GM12878 (cell line): ENCODE measurements around the gene USP12. TPM values are rescaled to one million over a fixed set of nuclear protein-coding genes. Genes with fewer than 3 reads are reported as not detected.

ENCODE experiments used
- ATF7 ChIP-seq: fragments of 450-650 bp; IDR thresholded peaks from 2 replicates; pipeline ENCODE4 v1.6.1; 2016; ENCODE audit warnings: low read depth, mild to moderate bottlenecking
- BCL11A ChIP-seq: IDR thresholded peaks from 2 replicates; pipeline ENCODE4 v1.6.1; 2011; ENCODE audit warnings: low read depth, low read length
- CHD2 ChIP-seq: IDR thresholded peaks from 2 replicates; pipeline ENCODE4 v1.6.1; 2011; ENCODE audit warnings: low read depth, low read length, improper control_type of control experiment, borderline replicate concordance
- EGR1 ChIP-seq, 2 experiments: IDR thresholded peaks; 1 replicate in 1 of 2; 2 replicates in 1 of 2; pipeline ENCODE4 v1.6.1; 2011 to 2012; ENCODE audit warnings: low read depth in 2 of 2, low read length in 2 of 2, borderline replicate concordance in 1 of 2, mild to moderate bottlenecking in 1 of 2, moderate library complexity in 1 of 2
- ETV6 ChIP-seq, 2 experiments: fragments of 450-650 bp in 1 of 2; IDR thresholded peaks in 1 of 2; conservative IDR thresholded peaks in 1 of 2; 2 replicates each; pipeline ENCODE4 v1.6.1; 2014; ENCODE audit warnings: antibody characterized with exemption in 1 of 2, borderline replicate concordance in 1 of 2, low read depth in 1 of 2, mild to moderate bottlenecking in 1 of 2, moderate library complexity in 1 of 2
- KLF5 ChIP-seq: fragments of 450-650 bp; IDR thresholded peaks from 2 replicates; pipeline ENCODE4 v1.6.1; 2014; ENCODE audit warnings: mild to moderate bottlenecking; ENCODE audit not compliant: partially characterized antibody
- MXI1 ChIP-seq: fragments of 150-350 bp; IDR thresholded peaks from 2 replicates; pipeline ENCODE4 v1.6.1; 2011; ENCODE audit warnings: low read depth, mild to moderate bottlenecking, inconsistent platforms, low read length, improper control_type of control experiment
- NKRF ChIP-seq: fragments of 450-650 bp; conservative IDR thresholded peaks from 2 replicates; pipeline ENCODE4 v1.6.1; 2017; ENCODE audit warnings: mild to moderate bottlenecking, moderate library complexity
- NRF1 ChIP-seq: conservative IDR thresholded peaks from 2 replicates; pipeline ENCODE4 v1.6.1; 2011; ENCODE audit warnings: mild to moderate bottlenecking, low read depth, low read length, improper control_type of control experiment
- POLR2A ChIP-seq: IDR thresholded peaks from 2 replicates; pipeline ENCODE4 v1.6.1; 2011; ENCODE audit warnings: low read depth, mild to moderate bottlenecking, low read length
- POU2F2 ChIP-seq: IDR thresholded peaks from 3 replicates; pipeline ENCODE4 v1.6.1; 2011; ENCODE audit warnings: low read depth, mild to moderate bottlenecking, low read length, borderline replicate concordance
- RAD21 ChIP-seq: IDR thresholded peaks from 2 replicates; pipeline ENCODE4 v1.6.1; 2011; ENCODE audit warnings: mild to moderate bottlenecking, low read depth, low read length, moderate library complexity; ENCODE audit not compliant: insufficient read depth
- SKIL ChIP-seq: fragments of 450-650 bp; IDR thresholded peaks from 2 replicates; pipeline ENCODE4 v1.6.1; 2017; ENCODE audit warnings: mild to moderate bottlenecking, low read depth, inconsistent platforms; ENCODE audit not compliant: poor library complexity, severe bottlenecking
- SRF ChIP-seq, 2 experiments: IDR thresholded peaks; 2 replicates each; pipeline ENCODE4 v1.6.1; 2011; ENCODE audit warnings: low read depth in 2 of 2, low read length in 2 of 2, mild to moderate bottlenecking in 1 of 2, moderate library complexity in 1 of 2
- STAT1 ChIP-seq: fragments of 450-650 bp; conservative IDR thresholded peaks from 2 replicates; pipeline ENCODE4 v1.6.1; 2014; ENCODE audit warnings: antibody characterized with exemption, mild to moderate bottlenecking
- TARDBP ChIP-seq: IDR thresholded peaks from 2 replicates; pipeline ENCODE4 v1.6.1; 2016; ENCODE audit warnings: borderline replicate concordance
- WRNIP1 ChIP-seq: IDR thresholded peaks from 2 replicates; pipeline ENCODE4 v1.6.1; 2011; ENCODE audit warnings: low read depth, low read length, improper control_type of control experiment, borderline replicate concordance
- ZBTB4 ChIP-seq: fragments of 450-650 bp; formaldehyde crosslinking; IDR thresholded peaks from 2 replicates; pipeline ENCODE4 v1.4.0; 2022; ENCODE audit warnings: mild to moderate bottlenecking, moderate library complexity
- polyA plus RNA-seq, 11 experiments: library from polyadenylated mRNA; depleted of rRNA in 4 of 11; unstranded in 6 of 11; stranded (reverse) in 5 of 11; fragments of >200 nt; fragmentation: Nextera tagmentation in 4 of 11; fragmentation: Illumina TruSeq in 1 of 11; extraction: Ambion mirVana in 4 of 11; extraction: Trizol in 1 of 11; gene quantifications; 1 replicate in 1 of 11; 2 replicates in 10 of 11; pipeline versions ENCODE4 v1.2.1 to v1.2.3, GENCODE V29; 2011 to 2016; ENCODE audit warnings: inconsistent platforms in 2 of 11, missing spikeins in 2 of 11, low read depth in 1 of 11
- total RNA-seq, 4 experiments: library from RNA; depleted of rRNA in 3 of 4; stranded (reverse); fragments of >200 nt in 3 of 4; fragmentation: Illumina TruSeq in 1 of 4; extraction: Trizol in 1 of 4; gene quantifications; 2 replicates each; pipeline versions ENCODE4 v1.2.1 to v1.2.3, GENCODE V29; 2013 to 2021
- TF ChIP-seq, protein P1 (sequence below): fragments of 450-650 bp; formaldehyde crosslinking; IDR thresholded peaks from 2 replicates; pipeline ENCODE4 v1.4.0; 2020; ENCODE audit warnings: mild to moderate bottlenecking, moderate library complexity

Gene USP12
- total and polyA plus RNA-seq, 10 of the 15 experiments (the other 5 are each of a cell fraction or from before 2014, with no cell fraction given), result 3.5 to 32.2 (median 24.6) TPM

GRCh38 chr13:27147530-27148170, 24.0 kb downstream of the USP12 start (continued):
- peak; percentile 43 for TF ChIP-seq SKIL
- TF ChIP-seq CHD2, result no peak
- no peak for TF ChIP-seq NRF1
- no peak for TF ChIP-seq ETV6 (conservative IDR thresholded peaks at IDR 0.05 in 1 of 2, IDR thresholded peaks at IDR 0.05 in 1 of 2; ENCODE audit: borderline replicate concordance in 1 of 2, low read depth in 1 of 2)
- no peak for TF ChIP-seq SRF (IDR thresholded peaks at IDR 0.05; ENCODE audit: low read depth in 2 of 2, low read length in 2 of 2)
- no peak for TF ChIP-seq ZBTB4 (CRISPR knock-in tag)
- no peak for TF ChIP-seq POU2F2
- TF ChIP-seq NKRF, result no peak
- no peak for TF ChIP-seq KLF5
- TF ChIP-seq POLR2A, result no peak
- TF ChIP-seq ATF7, result peak; percentile 65
- TF ChIP-seq RAD21, result no peak
- no peak for TF ChIP-seq BCL11A
- no peak for TF ChIP-seq MXI1
- no peak for TF ChIP-seq WRNIP1
- TF ChIP-seq STAT1, result no peak
- TF ChIP-seq, protein P1, sequence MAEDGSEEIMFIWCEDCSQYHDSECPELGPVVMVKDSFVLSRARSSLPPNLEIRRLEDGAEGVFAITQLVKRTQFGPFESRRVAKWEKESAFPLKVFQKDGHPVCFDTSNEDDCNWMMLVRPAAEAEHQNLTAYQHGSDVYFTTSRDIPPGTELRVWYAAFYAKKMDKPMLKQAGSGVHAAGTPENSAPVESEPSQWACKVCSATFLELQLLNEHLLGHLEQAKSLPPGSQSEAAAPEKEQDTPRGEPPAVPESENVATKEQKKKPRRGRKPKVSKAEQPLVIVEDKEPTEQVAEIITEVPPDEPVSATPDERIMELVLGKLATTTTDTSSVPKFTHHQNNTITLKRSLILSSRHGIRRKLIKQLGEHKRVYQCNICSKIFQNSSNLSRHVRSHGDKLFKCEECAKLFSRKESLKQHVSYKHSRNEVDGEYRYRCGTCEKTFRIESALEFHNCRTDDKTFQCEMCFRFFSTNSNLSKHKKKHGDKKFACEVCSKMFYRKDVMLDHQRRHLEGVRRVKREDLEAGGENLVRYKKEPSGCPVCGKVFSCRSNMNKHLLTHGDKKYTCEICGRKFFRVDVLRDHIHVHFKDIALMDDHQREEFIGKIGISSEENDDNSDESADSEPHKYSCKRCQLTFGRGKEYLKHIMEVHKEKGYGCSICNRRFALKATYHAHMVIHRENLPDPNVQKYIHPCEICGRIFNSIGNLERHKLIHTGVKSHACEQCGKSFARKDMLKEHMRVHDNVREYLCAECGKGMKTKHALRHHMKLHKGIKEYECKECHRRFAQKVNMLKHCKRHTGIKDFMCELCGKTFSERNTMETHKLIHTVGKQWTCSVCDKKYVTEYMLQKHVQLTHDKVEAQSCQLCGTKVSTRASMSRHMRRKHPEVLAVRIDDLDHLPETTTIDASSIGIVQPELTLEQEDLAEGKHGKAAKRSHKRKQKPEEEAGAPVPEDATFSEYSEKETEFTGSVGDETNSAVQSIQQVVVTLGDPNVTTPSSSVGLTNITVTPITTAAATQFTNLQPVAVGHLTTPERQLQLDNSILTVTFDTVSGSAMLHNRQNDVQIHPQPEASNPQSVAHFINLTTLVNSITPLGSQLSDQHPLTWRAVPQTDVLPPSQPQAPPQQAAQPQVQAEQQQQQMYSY (CRISPR knock-in tag), result no peak
- no peak for TF ChIP-seq EGR1 (IDR thresholded peaks at IDR 0.05; ENCODE audit: borderline replicate concordance in 1 of 2, low read depth in 2 of 2, low read length in 2 of 2)
- TF ChIP-seq TARDBP, result no peak
